AG04450 (cell line): ENCODE data around the gene ABHD5. TPM values are rescaled to one million over a fixed set of nuclear protein-coding genes. Genes with fewer than 3 reads are reported as not detected.

Source experiments
- CTCF ChIA-PET: fragments of 300-600, 350-600 bp; formaldehyde crosslinking; extraction: SDS; loops from one replicate; lab custom pipeline; 2022; ENCODE audit warnings: antibody characterized with exemption, inconsistent platforms; lab: Charles Lee
- POLR2A ChIA-PET: fragments of 350-600 bp; formaldehyde crosslinking; extraction: SDS; loops from one replicate; lab custom pipeline; 2021; ENCODE audit warnings: antibody characterized with exemption, inconsistent platforms; lab: Yijun Ruan, JAX
- DNase-seq: peaks from one replicate; pipeline ENCODE4 v3.0.0-alpha.2; 2011; ENCODE audit warnings: low read depth, low spot score
- H3K27ac ChIP-seq: one replicate; pipeline ENCODE4 v1.5.1; 2012; ENCODE audit warnings: low read depth, low read length, control low read depth
- H3K27me3 ChIP-seq: one replicate; pipeline ENCODE4 v1.6.0; 2012; ENCODE audit warnings: low read length; ENCODE audit not compliant: control insufficient read depth, insufficient read depth
- H3K4me3 ChIP-seq: 2 replicates; pipeline ENCODE4 v1.5.1; 2011; ENCODE audit warnings: mild to moderate bottlenecking, low read depth, low read length, control low read depth
- H3K9me3 ChIP-seq: 2 replicates; pipeline ENCODE4 v1.5.1; 2012; ENCODE audit warnings: low read length; ENCODE audit not compliant: control insufficient read depth, insufficient read depth
- CTCF ChIP-seq: IDR thresholded peaks from 2 replicates; pipeline ENCODE4 v1.5.1; 2011; ENCODE audit warnings: low read depth, low read length, control low read depth, inconsistent platforms
- polyA plus RNA-seq: library from polyadenylated mRNA; depleted of rRNA; stranded (reverse); fragments of >200 nt; gene quantifications from 2 replicates; pipeline ENCODE4 v1.2.3, GENCODE V29; 2011

ABHD5 gene
- polyA plus RNA-seq, 1 experiment = 88.7 TPM

- no peak overlapping the region for H3K27ac ChIP-seq
- no peak for DNase-seq
- no peak for TF ChIP-seq CTCF
- H3K9me3 ChIP-seq = no peaks in the 10 kb centered on the region
- ChIA-PET POLR2A (no interaction called here), CTCF (no interaction called here)
- H3K4me3 ChIP-seq = no peak overlapping the region
- no peaks in the 10 kb centered on the region for H3K27me3 ChIP-seq
Measured at GRCh38 chr3:43710607-43711006, 19.9 kb downstream of the ABHD5 start.

- CTCF ChIA-PET = no interaction called here
- TF ChIP-seq CTCF = no peak
- DNase-seq = no peak
- Histone ChIP-seq H3K27ac (no peak overlapping the region), H3K4me3 (no peak overlapping the region), H3K9me3 (no peaks in the 10 kb centered on the region), H3K27me3 (no peaks in the 10 kb centered on the region)
- POLR2A ChIA-PET = no interaction called here
Measured at GRCh38 chr3:43718296-43718695, 27.6 kb downstream of the ABHD5 start.

GRCh38 chr3:43723121-43723734 is 32.5 kb downstream of the ABHD5 start:
- no peak overlapping the region for H3K4me3 ChIP-seq
- ChIA-PET CTCF (interaction anchor here (0.5 kb wide), 1 partner anchor 171 kb away, joined by 3 read pairs; no protein-coding TSS in a partner anchor), POLR2A (no interaction called here)
- no peak for TF ChIP-seq CTCF
- no peaks in the 10 kb centered on the region for H3K27me3 ChIP-seq
- H3K27ac ChIP-seq = no peak overlapping the region
- no peaks in the 10 kb centered on the region for H3K9me3 ChIP-seq
- no peak for DNase-seq

- H3K9me3 ChIP-seq = no peaks in the 10 kb centered on the region
- no peak for TF ChIP-seq CTCF
- CTCF ChIA-PET = no interaction called here
- POLR2A ChIA-PET = no interaction called here
- no peak overlapping the region for H3K4me3 ChIP-seq
- H3K27me3 ChIP-seq = no peaks in the 10 kb centered on the region
- no peak overlapping the region for H3K27ac ChIP-seq
- DNase-seq = no peak
Measured at GRCh38 chr3:43726521-43726920, 35.8 kb downstream of the ABHD5 start.

- Histone ChIP-seq H3K9me3 (no peaks in the 10 kb centered on the region), H3K27me3 (no peaks in the 10 kb centered on the region), H3K4me3 (no peak overlapping the region), H3K27ac (no peak overlapping the region)
- TF ChIP-seq CTCF = no peak
- no peak for DNase-seq
- POLR2A ChIA-PET = no interaction called here
- CTCF ChIA-PET = no interaction called here
Measured at GRCh38 chr3:43727930-43728329, 37.2 kb downstream of the ABHD5 start.
